ENCODE measurements around the gene DYRK2. TPM values are rescaled to one million over a fixed set of nuclear protein-coding genes. Genes with fewer than 3 reads are reported as not detected.

Gene DYRK2
- polyA plus RNA-seq, 3 donors from 2014 or later, result 30.4 to 82.4 (median 45.1) TPM

GRCh38 chr12:67630373-67631088 lies 18.0 kb upstream of the DYRK2 start:
- Mint-ChIP-seq H3K4me3 (peak overlapping the region; percentile 78 to 86 (median 79)), H3K27me3 (ENCODE audit: low read depth in 3 of 3) (peaks cover 4 to 9% (median 6%) of the 10 kb centered on the region in 3 donors), H3K36me3 (peaks cover 0 to 5% (median 0%) of the 10 kb centered on the region in 3 donors), H3K27ac (peak overlapping the region; percentile 83 to 94 (median 92)), H3K9me3 (no peaks in the 10 kb centered on the region), H3K4me1 (peaks cover 74 to 95% of the 10 kb centered on the region in 2 donors)
- peak; percentile 92 to 94 (median 92) for DNase-seq

GRCh38 chr12:67632005-67632404 lies 16.5 kb upstream of the DYRK2 start:
- Mint-ChIP-seq H3K27ac (peak overlapping the region in 4 of 6 donors; percentile 46 to 82 (median 67)), H3K9me3 (no peaks in the 10 kb centered on the region), H3K4me3 (no peak overlapping the region), H3K4me1 (peaks cover 69 to 80% of the 10 kb centered on the region in 2 donors), H3K27me3 (ENCODE audit: low read depth in 3 of 3) (peaks cover 4 to 9% (median 6%) of the 10 kb centered on the region in 3 donors), H3K36me3 (peaks cover 0 to 8% (median 3%) of the 10 kb centered on the region in 3 donors)
- DNase-seq, result no peak

GRCh38 chr12:67633024-67633610 lies 15.4 kb upstream of the DYRK2 start:
- peaks cover 4 to 9% (median 6%) of the 10 kb centered on the region in 3 donors for H3K27me3 Mint-ChIP-seq (ENCODE audit: low read depth in 3 of 3)
- DNase-seq, result no peak
- H3K27ac Mint-ChIP-seq, result peak overlapping the region in 5 of 6 donors; percentile 6 to 38 (median 25)
- H3K4me1 Mint-ChIP-seq, result peaks cover 62 to 69% of the 10 kb centered on the region in 2 donors
- no peak overlapping the region for H3K4me3 Mint-ChIP-seq
- peaks cover 0 to 10% (median 5%) of the 10 kb centered on the region in 3 donors for H3K36me3 Mint-ChIP-seq
- no peaks in the 10 kb centered on the region for H3K9me3 Mint-ChIP-seq

- Mint-ChIP-seq H3K36me3 (peaks cover 0 to 10% (median 5%) of the 10 kb centered on the region in 3 donors), H3K4me3 (no peak overlapping the region), H3K27ac (no peak overlapping the region), H3K4me1 (peaks cover 56 to 63% of the 10 kb centered on the region in 2 donors), H3K9me3 (no peaks in the 10 kb centered on the region), H3K27me3 (ENCODE audit: low read depth in 3 of 3) (peaks cover 4 to 9% (median 6%) of the 10 kb centered on the region in 3 donors)
- DNase-seq, result no peak
Observed at GRCh38 chr12:67633708-67634107, 14.8 kb upstream of the DYRK2 start.

- H3K4me3 Mint-ChIP-seq, result no peak overlapping the region
- DNase-seq, result no peak
- peaks cover 4 to 8% (median 6%) of the 10 kb centered on the region in 3 donors for H3K27me3 Mint-ChIP-seq (ENCODE audit: low read depth in 3 of 3)
- H3K27ac Mint-ChIP-seq, result peak overlapping the region in 1 of 6 donors; percentile 3
- no peaks in the 10 kb centered on the region for H3K9me3 Mint-ChIP-seq
- H3K36me3 Mint-ChIP-seq, result peaks cover 0 to 10% (median 5%) of the 10 kb centered on the region in 3 donors
- peaks cover 50 to 57% of the 10 kb centered on the region in 2 donors for H3K4me1 Mint-ChIP-seq
Observed at GRCh38 chr12:67634303-67634761, 14.2 kb upstream of the DYRK2 start.

GRCh38 chr12:67637718-67638117 lies 10.8 kb upstream of the DYRK2 start:
- H3K4me1 Mint-ChIP-seq, result peaks cover 18 to 23% of the 10 kb centered on the region in 2 donors
- peaks cover 0 to 10% (median 5%) of the 10 kb centered on the region in 3 donors for H3K36me3 Mint-ChIP-seq
- DNase-seq, result no peak
- no peak overlapping the region for H3K4me3 Mint-ChIP-seq
- no peaks in the 10 kb centered on the region for H3K9me3 Mint-ChIP-seq
- H3K27me3 Mint-ChIP-seq (ENCODE audit: low read depth in 3 of 3), result peaks cover 1 to 2% (median 1%) of the 10 kb centered on the region in 3 donors
- H3K27ac Mint-ChIP-seq, result no peak overlapping the region

GRCh38 chr12:67638694-67639093 lies 9.9 kb upstream of the DYRK2 start:
- H3K4me1 Mint-ChIP-seq, result peaks cover 8 to 13% of the 10 kb centered on the region in 2 donors
- no peak overlapping the region for H3K4me3 Mint-ChIP-seq
- H3K27ac Mint-ChIP-seq, result peak overlapping the region in 1 of 6 donors; percentile 21
- H3K9me3 Mint-ChIP-seq, result no peaks in the 10 kb centered on the region
- peaks cover 1 to 3% (median 2%) of the 10 kb centered on the region in 3 donors for H3K27me3 Mint-ChIP-seq (ENCODE audit: low read depth in 3 of 3)
- DNase-seq, result no peak
- H3K36me3 Mint-ChIP-seq, result peaks cover 0 to 10% (median 5%) of the 10 kb centered on the region in 3 donors

- Mint-ChIP-seq H3K27ac (no peak overlapping the region), H3K4me3 (no peak overlapping the region), H3K9me3 (no peaks in the 10 kb centered on the region), H3K36me3 (peaks cover 0 to 5% (median 5%) of the 10 kb centered on the region in 3 donors), H3K27me3 (ENCODE audit: low read depth in 3 of 3) (peaks cover 2 to 4% (median 3%) of the 10 kb centered on the region in 3 donors), H3K4me1 (no peaks in the 10 kb centered on the region)
- DNase-seq, result no peak
Observed at GRCh38 chr12:67640863-67641262, 7.7 kb upstream of the DYRK2 start.

- H3K27ac Mint-ChIP-seq, result no peak overlapping the region
- H3K36me3 Mint-ChIP-seq, result peaks cover 0 to 1% (median 0%) of the 10 kb centered on the region in 3 donors
- H3K9me3 Mint-ChIP-seq, result no peaks in the 10 kb centered on the region
- DNase-seq, result no peak
- no peak overlapping the region for H3K4me3 Mint-ChIP-seq
- peaks cover 16% of the 10 kb centered on the region in 2 donors for H3K4me1 Mint-ChIP-seq
- peaks cover 8 to 13% (median 12%) of the 10 kb centered on the region in 3 donors for H3K27me3 Mint-ChIP-seq (ENCODE audit: low read depth in 3 of 3)
Observed at GRCh38 chr12:67645126-67645525, 3.4 kb upstream of the DYRK2 start.

GRCh38 chr12:67645601-67646000 lies 2.9 kb upstream of the DYRK2 start:
- Mint-ChIP-seq H3K27me3 (ENCODE audit: low read depth in 3 of 3) (peaks cover 10 to 17% (median 13%) of the 10 kb centered on the region in 3 donors), H3K4me1 (peaks cover 20 to 21% of the 10 kb centered on the region in 2 donors), H3K27ac (no peak overlapping the region), H3K9me3 (no peaks in the 10 kb centered on the region), H3K36me3 (peaks cover 0 to 4% (median 0%) of the 10 kb centered on the region in 3 donors), H3K4me3 (no peak overlapping the region)
- DNase-seq, result no peak

GRCh38 chr12:67646775-67647174 lies 1.8 kb upstream of the DYRK2 start:
- H3K27me3 Mint-ChIP-seq (ENCODE audit: low read depth in 3 of 3), result peaks cover 10 to 22% (median 15%) of the 10 kb centered on the region in 3 donors
- no peaks in the 10 kb centered on the region for H3K9me3 Mint-ChIP-seq
- H3K27ac Mint-ChIP-seq, result peak overlapping the region; percentile 63 to 97 (median 88)
- H3K4me3 Mint-ChIP-seq, result peak overlapping the region; percentile 88 to 98 (median 96)
- H3K36me3 Mint-ChIP-seq, result peaks cover 0 to 4% (median 4%) of the 10 kb centered on the region in 3 donors
- H3K4me1 Mint-ChIP-seq, result peaks cover 32 to 33% of the 10 kb centered on the region in 2 donors
- DNase-seq, result no peak

GRCh38 chr12:67647181-67647798 lies 1.3 kb upstream of the DYRK2 start:
- peak overlapping the region; percentile 82 to 98 (median 92) for H3K27ac Mint-ChIP-seq
- peaks cover 10 to 22% (median 15%) of the 10 kb centered on the region in 3 donors for H3K27me3 Mint-ChIP-seq (ENCODE audit: low read depth in 3 of 3)
- H3K4me1 Mint-ChIP-seq, result peaks cover 35 to 38% of the 10 kb centered on the region in 2 donors
- DNase-seq, result no peak
- H3K4me3 Mint-ChIP-seq, result peak overlapping the region; percentile 88 to 98 (median 96)
- peaks cover 0 to 4% (median 4%) of the 10 kb centered on the region in 3 donors for H3K36me3 Mint-ChIP-seq
- H3K9me3 Mint-ChIP-seq, result no peaks in the 10 kb centered on the region

- Mint-ChIP-seq H3K27me3 (ENCODE audit: low read depth in 3 of 3) (peaks cover 10 to 22% (median 15%) of the 10 kb centered on the region in 3 donors), H3K36me3 (peaks cover 0 to 4% (median 4%) of the 10 kb centered on the region in 3 donors)
- DNase-seq, result peak; percentile 68 to 73 (median 69)
Observed at GRCh38 chr12:67647799-67648520, 585 bp upstream of the DYRK2 start.

More at GRCh38 chr12:67647799-67648520, 585 bp upstream of the DYRK2 start:
- no peaks in the 10 kb centered on the region for H3K9me3 Mint-ChIP-seq
- peak overlapping the region; percentile 82 to 98 (median 92) for H3K27ac Mint-ChIP-seq
- H3K4me1 Mint-ChIP-seq, result peaks cover 37 to 42% of the 10 kb centered on the region in 2 donors
- H3K4me3 Mint-ChIP-seq, result peak overlapping the region; percentile 88 to 98 (median 96)
